ENCODE measurements around the gene KNG1.
"Not testable (repeated sequence)": the region's sequence is repeated elsewhere in the genome, so short reads cannot be mapped to it uniquely, and the experiment has no call there.

KNG1 gene

DNA sequence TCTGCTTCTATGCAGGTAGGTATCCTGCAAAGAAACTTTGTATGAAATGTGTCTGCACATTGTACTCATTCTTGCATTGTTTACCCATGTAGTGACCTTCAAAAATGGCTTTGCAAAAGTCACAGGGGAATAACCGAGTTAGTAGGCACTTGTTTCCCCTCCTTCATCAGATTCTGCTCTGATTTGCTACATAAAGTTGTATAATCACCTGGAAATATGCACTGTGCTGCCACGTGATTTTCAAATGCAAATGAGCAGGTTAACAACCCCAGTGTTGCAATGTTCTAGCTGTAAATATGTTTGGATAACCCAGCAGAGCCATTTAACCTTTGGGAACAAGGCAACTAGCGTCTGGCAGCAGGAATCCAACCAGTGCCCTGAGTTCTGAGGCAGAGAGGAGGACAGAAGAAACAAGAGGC lies at the start of gene KNG1:
KNG1 (plus strand) TSS at position 321 of the 419 bp plus-strand sequence. CDS start 184 bp downstream, outside the sequence.
- H3K27me3 ChIP-seq (ENCODE audit: low read depth): no peaks in the 10 kb centered on the region
- in situ Hi-C loops (cut with MboI; ENCODE audit: low sequenced_read_pairs): no loop called here
- no peak within 1 kb of the TSS for H3K4me3 ChIP-seq
- H3K4me1 ChIP-seq: no peaks in the 10 kb centered on the region
- H3K9me3 ChIP-seq: no peaks in the 10 kb centered on the region
- no peaks in the 10 kb centered on the region for H3K36me3 ChIP-seq (replicated peaks)
- DNase-seq (ENCODE audit: low spot score in 2 of 2): no peak

DNA sequence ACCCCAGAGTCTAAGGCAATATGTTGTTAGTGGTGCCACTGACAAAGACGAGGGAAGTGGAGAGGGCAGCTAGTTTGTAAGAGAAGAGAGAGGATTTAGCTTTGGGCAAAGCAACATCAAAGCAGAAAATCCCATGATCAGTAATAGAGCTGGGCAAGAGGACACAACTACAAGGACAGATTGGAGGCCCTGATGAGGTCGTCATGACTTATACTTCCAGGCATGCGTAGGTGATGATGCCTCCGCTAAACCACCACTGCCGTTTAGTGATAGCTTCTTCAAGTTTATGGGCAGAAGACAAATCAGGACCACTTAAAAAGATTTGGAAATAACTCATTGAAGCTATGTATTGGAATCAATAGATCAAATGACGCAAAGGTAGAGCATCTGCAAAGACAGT lies 48.7 kb upstream of the KNG1 start:
- Histone ChIP-seq H3K4me3 (no peak overlapping the region), H3K36me3 (replicated peaks) (no peaks in the 10 kb centered on the region), H3K27me3 (ENCODE audit: low read depth) (peaks cover 7% of the 10 kb centered on the region), H3K4me1 (no peaks in the 10 kb centered on the region), H3K9me3 (no peaks in the 10 kb centered on the region)
- DNase-seq (ENCODE audit: low spot score in 2 of 2): no peak
- in situ Hi-C loops (cut with MboI; ENCODE audit: low sequenced_read_pairs): no loop called here

DNA sequence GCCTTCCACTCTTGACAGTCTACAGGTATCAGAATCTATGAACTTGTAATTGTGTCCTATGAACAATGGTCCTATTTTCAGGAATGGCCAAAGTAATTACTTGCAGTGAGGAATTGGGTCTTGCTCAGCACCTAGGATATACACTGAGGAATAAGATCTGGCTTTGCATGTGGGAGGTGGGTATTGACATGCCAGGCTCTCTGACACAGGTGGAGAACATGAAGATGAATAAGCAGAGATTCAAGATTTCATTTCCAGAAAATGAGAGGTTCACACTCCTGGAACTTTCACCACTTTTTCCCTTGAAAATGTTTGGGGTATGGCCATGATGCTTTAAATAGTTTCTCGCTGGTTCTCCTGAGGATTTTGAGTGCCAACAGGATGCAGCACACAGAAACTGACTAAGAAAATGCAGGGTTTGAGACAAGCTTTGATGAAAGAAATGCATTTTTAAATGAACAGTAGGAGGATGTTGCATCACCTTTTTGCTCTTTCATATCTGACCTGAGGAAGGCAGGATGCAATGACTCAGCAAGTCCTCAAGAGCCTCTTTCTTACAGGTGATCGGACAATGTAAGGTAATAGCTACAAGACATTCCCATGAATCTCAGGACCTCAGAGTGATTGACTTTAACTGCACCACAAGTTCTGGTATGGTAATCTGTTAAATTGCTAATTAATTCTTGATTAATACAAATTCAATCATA lies 47.6 kb upstream of the KNG1 start:
- no peak for DNase-seq (ENCODE audit: low spot score in 2 of 2)
- in situ Hi-C loops (cut with MboI; ENCODE audit: low sequenced_read_pairs): no loop called here
- no peaks in the 10 kb centered on the region for H3K9me3 ChIP-seq
- H3K4me3 ChIP-seq: no peak overlapping the region
- no peaks in the 10 kb centered on the region for H3K4me1 ChIP-seq
- peaks cover 12% of the 10 kb centered on the region for H3K27me3 ChIP-seq (ENCODE audit: low read depth)
- no peaks in the 10 kb centered on the region for H3K36me3 ChIP-seq (replicated peaks)

DNA sequence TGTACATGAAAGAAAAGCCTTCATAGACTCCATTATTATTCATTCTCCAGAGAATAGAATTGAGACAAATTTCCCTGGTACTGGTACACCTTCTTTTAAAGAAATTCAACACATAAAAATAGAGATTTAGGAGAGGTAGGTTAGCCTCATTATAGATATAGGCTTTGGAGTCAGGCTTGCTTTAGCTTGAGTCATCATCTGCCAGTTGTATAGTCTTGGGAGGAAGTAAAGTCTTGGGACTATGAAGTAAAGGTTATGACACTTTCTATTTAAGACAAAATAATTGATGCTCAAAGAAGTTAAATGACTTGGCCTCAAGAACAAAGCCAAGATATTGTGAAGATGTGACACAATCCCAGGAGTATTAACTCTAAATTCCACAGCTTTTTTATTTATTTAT lies 47.0 kb upstream of the KNG1 start:
- Histone ChIP-seq H3K4me1 (no peaks in the 10 kb centered on the region), H3K4me3 (no peak overlapping the region), H3K36me3 (replicated peaks) (no peaks in the 10 kb centered on the region), H3K27me3 (ENCODE audit: low read depth) (peaks cover 18% of the 10 kb centered on the region), H3K9me3 (no peaks in the 10 kb centered on the region)
- DNase-seq (ENCODE audit: low spot score in 2 of 2): no peak
- in situ Hi-C loops (cut with MboI; ENCODE audit: low sequenced_read_pairs): no loop called here

DNA sequence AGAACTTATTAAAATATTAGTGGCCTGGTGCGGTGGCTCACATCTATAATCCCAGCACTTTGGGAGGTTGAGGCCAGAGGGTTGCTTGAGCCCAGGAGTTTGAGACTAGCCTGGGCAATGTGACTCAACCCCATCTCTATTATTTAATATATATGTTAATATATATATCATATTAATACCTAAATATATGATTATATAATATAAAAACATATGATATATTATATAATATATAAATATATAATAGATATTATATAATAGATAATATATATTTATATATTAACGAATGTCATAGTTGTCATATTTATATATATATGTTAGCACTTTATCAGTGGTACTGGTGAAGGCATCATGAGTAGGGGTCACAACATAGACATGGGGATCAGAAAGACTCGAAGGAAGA lies 46.1 kb upstream of the KNG1 start:
- in situ Hi-C loops (cut with MboI; ENCODE audit: low sequenced_read_pairs): no loop called here
- Histone ChIP-seq H3K9me3 (no peaks in the 10 kb centered on the region), H3K4me1 (no peaks in the 10 kb centered on the region)

DNA sequence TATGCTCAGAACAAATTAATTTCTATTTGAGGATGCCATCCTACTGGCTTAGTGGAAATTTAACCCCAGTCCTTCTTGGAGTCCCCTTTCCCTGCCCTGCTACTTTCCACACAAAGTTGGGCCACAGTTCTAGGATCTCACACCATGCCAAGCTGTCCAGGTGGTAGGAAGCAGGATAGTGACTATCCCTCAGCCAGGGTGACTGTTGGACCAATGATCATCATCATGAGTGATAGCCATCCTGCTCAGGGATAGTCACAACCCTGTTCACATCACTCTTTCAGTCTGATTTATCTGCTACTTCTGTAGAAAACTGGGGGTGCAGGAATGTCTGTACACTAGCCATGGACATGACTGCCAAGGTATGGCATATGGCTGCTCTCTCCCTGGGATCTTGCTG lies 38.6 kb upstream of the KNG1 start:
- H3K4me3 ChIP-seq: no peak overlapping the region
- in situ Hi-C loops (cut with MboI; ENCODE audit: low sequenced_read_pairs): no loop called here
- no peaks in the 10 kb centered on the region for H3K36me3 ChIP-seq (replicated peaks)
- peaks cover 14% of the 10 kb centered on the region for H3K27me3 ChIP-seq (ENCODE audit: low read depth)
- DNase-seq (ENCODE audit: low spot score in 2 of 2): no peak
- H3K9me3 ChIP-seq: no peaks in the 10 kb centered on the region
- no peaks in the 10 kb centered on the region for H3K4me1 ChIP-seq

More for the DNA sequence above, 46.1 kb upstream of the KNG1 start:
- no peak for DNase-seq (ENCODE audit: low spot score in 2 of 2)
- Histone ChIP-seq H3K27me3 (ENCODE audit: low read depth) (peaks cover 18% of the 10 kb centered on the region), H3K36me3 (replicated peaks) (no peaks in the 10 kb centered on the region), H3K4me3 (no peak overlapping the region)

DNA sequence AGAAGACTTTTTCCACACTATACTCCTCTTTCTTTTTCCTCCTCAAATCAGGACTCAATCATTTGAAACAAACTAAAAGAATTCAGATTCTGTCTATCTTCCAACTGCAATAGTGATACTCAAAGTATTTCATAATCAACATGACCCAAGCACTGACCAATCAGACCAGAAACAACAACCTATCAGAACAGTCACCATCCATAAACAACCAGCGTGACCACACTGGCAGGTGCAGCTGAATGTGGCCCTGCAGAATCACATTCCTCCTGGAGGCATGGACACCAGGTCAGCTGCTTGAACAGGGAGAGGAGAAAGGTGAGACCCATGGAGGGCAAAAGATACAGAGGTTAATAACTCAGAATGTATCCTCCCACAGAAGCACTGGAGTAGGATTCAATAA lies 38.0 kb upstream of the KNG1 start:
- H3K9me3 ChIP-seq: no peaks in the 10 kb centered on the region
- no peak for DNase-seq (ENCODE audit: low spot score in 2 of 2)
- H3K4me3 ChIP-seq: no peak overlapping the region
- H3K27me3 ChIP-seq (ENCODE audit: low read depth): peaks cover 10% of the 10 kb centered on the region; the same call in 1 of the 2 replicates
- peaks cover 5% of the 10 kb centered on the region; the same call in 1 of the 2 replicates for H3K4me1 ChIP-seq
- in situ Hi-C loops (cut with MboI; ENCODE audit: low sequenced_read_pairs): no loop called here
- H3K36me3 ChIP-seq (replicated peaks): no peaks in the 10 kb centered on the region

DNA sequence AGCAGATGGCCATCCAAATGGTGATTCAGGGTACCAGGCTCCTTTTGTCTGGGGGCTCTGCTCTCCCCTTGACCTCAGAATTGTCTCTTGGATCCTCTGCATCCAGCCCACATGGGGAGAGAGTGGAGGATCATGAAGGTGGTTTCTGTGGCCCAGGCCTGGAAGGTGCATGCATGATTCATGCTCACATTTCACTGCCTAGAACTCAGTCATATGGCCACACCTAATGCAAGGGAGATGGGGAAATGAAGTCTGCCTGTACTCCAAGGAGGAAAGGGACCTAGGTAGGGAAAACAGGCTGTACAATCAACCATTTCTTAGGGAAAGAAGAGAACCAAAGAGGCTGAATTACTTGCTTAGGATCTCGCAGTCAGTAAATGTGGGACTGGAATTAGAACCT lies 36.3 kb upstream of the KNG1 start:
- Histone ChIP-seq H3K9me3 (no peaks in the 10 kb centered on the region), H3K27me3 (ENCODE audit: low read depth) (peaks cover 3% of the 10 kb centered on the region; the same call in 1 of the 2 replicates), H3K4me3 (no peak overlapping the region), H3K4me1 (peaks cover 8% of the 10 kb centered on the region; the same call in 1 of the 2 replicates), H3K36me3 (replicated peaks) (no peaks in the 10 kb centered on the region)
- in situ Hi-C loops (cut with MboI; ENCODE audit: low sequenced_read_pairs): no loop called here
- no peak for DNase-seq (ENCODE audit: low spot score in 2 of 2)

DNA sequence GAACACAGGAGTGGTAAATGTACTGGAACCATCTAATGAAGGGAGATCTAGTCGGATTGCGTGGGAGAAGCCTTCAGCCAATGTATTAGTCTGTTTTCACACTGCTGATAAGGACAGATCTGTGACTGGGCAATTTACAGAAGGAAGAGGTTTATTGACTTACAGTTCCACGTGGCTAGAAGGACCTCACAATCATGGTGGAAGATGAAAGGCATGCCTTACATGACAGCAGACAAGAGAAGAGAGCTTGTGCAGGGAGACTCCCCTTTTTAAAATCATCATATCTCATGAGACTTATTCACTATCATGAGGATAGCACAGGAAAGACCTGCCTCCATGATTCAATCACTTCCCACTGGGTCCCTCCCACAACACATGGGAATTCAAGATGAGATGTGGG lies 34.3 kb upstream of the KNG1 start:
- peaks cover 8% of the 10 kb centered on the region; the same call in 1 of the 2 replicates for H3K4me1 ChIP-seq
- H3K9me3 ChIP-seq: no peaks in the 10 kb centered on the region
- in situ Hi-C loops (cut with MboI; ENCODE audit: low sequenced_read_pairs): no loop called here
- peaks cover 2% of the 10 kb centered on the region; the same call in 1 of the 2 replicates for H3K27me3 ChIP-seq (ENCODE audit: low read depth)
- H3K36me3 ChIP-seq (replicated peaks): no peaks in the 10 kb centered on the region
- no peak overlapping the region for H3K4me3 ChIP-seq
- DNase-seq (ENCODE audit: low spot score in 2 of 2): no peak

DNA sequence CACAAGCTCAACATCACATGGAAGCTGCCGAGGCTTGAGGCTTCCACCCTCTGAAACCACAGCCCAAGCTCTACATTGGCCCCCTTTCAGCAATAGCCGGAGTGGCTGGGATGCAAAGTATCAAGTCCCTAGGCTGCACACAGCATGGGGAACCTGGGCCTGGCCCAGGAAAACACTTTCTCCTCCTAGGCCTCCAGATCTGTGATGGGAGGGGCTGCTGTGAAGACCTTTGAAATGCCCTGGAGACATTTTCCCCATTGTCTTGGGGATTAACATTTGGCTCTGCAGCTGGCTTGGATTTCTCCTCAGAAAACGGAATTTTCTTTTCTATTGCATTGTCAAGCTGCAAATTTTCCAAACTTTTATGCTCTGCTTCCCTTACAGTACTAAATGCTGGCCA lies 33.2 kb upstream of the KNG1 start:
- Histone ChIP-seq H3K36me3 (replicated peaks) (no peaks in the 10 kb centered on the region), H3K27me3 (ENCODE audit: low read depth) (no peaks in the 10 kb centered on the region), H3K4me3 (no peak overlapping the region), H3K4me1 (peaks cover 8% of the 10 kb centered on the region; the same call in 1 of the 2 replicates), H3K9me3 (no peaks in the 10 kb centered on the region)
- in situ Hi-C loops (cut with MboI; ENCODE audit: low sequenced_read_pairs): no loop called here
- peak; percentile 52 to 75 for DNase-seq (ENCODE audit: low spot score in 2 of 2)

DNA sequence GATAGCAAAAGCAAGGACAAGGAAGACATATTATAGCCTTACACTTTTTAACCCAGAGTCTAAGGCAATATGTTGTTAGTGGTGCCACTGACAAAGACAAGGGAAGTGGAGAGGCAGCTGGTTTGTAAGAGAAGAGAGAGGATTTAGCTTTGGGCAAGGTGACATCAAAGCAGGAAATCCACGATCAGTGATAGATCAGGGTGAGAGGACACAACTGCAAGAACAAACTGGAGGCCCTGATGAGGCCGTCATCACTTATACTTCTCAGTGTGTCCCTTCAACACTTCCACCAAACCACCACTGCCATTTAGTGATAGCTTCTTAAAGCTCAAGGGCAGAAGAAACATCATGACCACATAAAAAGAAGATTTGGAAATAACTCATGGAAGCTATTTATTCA lies 30.7 kb upstream of the KNG1 start:
- H3K36me3 ChIP-seq (replicated peaks); H3K9me3 ChIP-seq; in situ Hi-C loops (cut with MboI; ENCODE audit: low sequenced_read_pairs); H3K27me3 ChIP-seq (ENCODE audit: low read depth); H3K4me1 ChIP-seq; DNase-seq (ENCODE audit: low spot score in 2 of 2); H3K4me3 ChIP-seq: not testable (repeated sequence)

DNA sequence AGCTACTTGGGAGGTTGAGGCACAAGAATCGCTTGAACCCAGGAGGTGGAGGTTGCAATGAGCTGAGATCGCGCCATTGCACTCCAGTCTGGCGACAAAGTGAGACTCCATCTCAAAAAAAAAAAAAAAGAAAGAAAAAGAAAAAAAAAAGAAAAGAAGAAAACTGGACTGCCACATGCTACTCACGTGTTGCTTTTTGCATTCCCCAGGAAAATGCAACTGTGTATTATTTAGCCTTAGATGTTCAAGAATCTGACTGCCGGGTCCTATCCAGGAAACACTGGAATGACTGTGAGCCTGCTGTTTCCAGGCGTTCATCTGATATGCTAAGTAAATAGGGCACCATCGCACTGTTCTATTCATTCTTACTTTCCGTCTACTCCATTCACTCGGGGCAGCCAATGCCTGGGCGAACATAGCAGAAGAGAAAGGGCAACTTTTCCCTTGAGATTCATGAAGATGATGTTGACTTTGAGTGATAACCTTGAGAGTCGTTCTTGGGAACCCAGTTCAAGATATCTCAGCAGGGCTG lies 30.0 kb upstream of the KNG1 start:
- Histone ChIP-seq H3K4me1 (peaks cover 8% of the 10 kb centered on the region; the same call in 1 of the 2 replicates), H3K36me3 (replicated peaks) (no peaks in the 10 kb centered on the region), H3K9me3 (no peaks in the 10 kb centered on the region), H3K27me3 (ENCODE audit: low read depth) (peaks cover 4% of the 10 kb centered on the region; the same call in 1 of the 2 replicates), H3K4me3 (no peak overlapping the region)
- in situ Hi-C loops (cut with MboI; ENCODE audit: low sequenced_read_pairs): no loop called here
- DNase-seq (ENCODE audit: low spot score in 2 of 2): no peak

DNA sequence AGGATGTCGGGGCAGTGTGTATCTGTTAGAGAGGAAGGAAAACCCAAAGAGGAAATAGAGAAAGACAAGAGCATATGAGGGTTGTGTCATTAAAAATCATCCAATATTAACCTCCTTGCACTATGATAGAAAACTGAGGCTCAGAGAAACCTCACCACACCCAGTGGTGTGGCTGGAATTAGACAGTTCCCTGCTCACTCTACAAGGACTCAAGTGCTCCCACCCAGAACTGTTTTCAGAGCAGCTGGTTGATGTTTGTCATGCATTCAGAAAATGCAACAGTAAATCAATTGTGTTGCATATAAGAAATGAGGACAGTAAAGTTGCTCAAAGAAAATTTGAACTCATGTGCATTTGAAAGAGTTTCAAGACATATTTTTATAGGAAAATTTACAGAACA lies 26.9 kb upstream of the KNG1 start:
- H3K9me3 ChIP-seq; H3K27me3 ChIP-seq (ENCODE audit: low read depth); H3K4me3 ChIP-seq; H3K36me3 ChIP-seq (replicated peaks); in situ Hi-C loops (cut with MboI; ENCODE audit: low sequenced_read_pairs); DNase-seq (ENCODE audit: low spot score in 2 of 2); H3K4me1 ChIP-seq: not testable (repeated sequence)

DNA sequence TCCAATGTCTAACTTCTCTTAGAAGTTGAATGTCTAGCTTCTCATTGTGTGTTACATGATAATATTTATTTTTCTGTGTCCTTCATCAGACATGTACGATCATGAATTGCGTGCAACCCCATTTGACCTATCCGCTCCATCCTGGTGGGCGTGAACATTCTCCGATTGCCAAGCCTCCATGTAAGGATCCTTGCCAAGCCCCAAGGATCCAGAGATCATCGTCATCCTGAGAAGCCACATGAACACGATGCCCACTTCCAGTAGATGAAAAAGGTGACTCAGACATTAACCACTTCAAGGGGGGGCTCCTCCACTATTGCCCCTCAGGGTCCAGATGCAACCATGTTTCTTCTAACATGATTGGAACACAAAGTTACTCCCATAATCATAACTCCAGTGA lies 25.5 kb upstream of the KNG1 start:
- Histone ChIP-seq H3K36me3 (replicated peaks) (no peaks in the 10 kb centered on the region), H3K9me3 (no peaks in the 10 kb centered on the region), H3K4me1 (no peaks in the 10 kb centered on the region), H3K4me3 (no peak overlapping the region), H3K27me3 (ENCODE audit: low read depth) (peaks cover 9% of the 10 kb centered on the region; the same call in 1 of the 2 replicates)
- no peak for DNase-seq (ENCODE audit: low spot score in 2 of 2)
- in situ Hi-C loops (cut with MboI; ENCODE audit: low sequenced_read_pairs): no loop called here
